CD14-positive monocyte (primary cell): ENCODE measurements around the gene LHCGR. TPM values are rescaled to one million over a fixed set of nuclear protein-coding genes. Genes with fewer than 3 reads are reported as not detected.

Experiments
- DNase-seq, 3 donors: peaks; one replicate each; pipeline ENCODE4 v3.0.0-alpha.2; 2011 to 2022
- H2AFZ ChIP-seq: 2 replicates; pipeline ENCODE4 v1.6.0; 2012; ENCODE audit warnings: mild to moderate bottlenecking, low read depth, low read length, inconsistent platforms; ENCODE audit not compliant: insufficient read depth, poor library complexity, severe bottlenecking
- H3K27ac ChIP-seq, 2 donors: 1 replicate in 1 of 2; 2 replicates in 1 of 2; pipeline ENCODE4 v1.5.1; 2012 to 2013; ENCODE audit warnings: low read length in 2 of 2, control low read depth in 1 of 2, inconsistent platforms in 1 of 2, low read depth in 1 of 2, mild to moderate bottlenecking in 1 of 2
- H3K27me3 ChIP-seq, 2 donors: one replicate each; pipeline versions ENCODE4 v1.6.0 to v1.6.1; 2011 to 2013; ENCODE audit warnings: low read length in 2 of 2; ENCODE audit not compliant: control insufficient read depth in 2 of 2, insufficient read depth in 2 of 2
- H3K36me3 ChIP-seq, 2 donors: replicated peaks in 1 of 2; 1 replicate in 1 of 2; 2 replicates in 1 of 2; pipeline versions ENCODE4 v1.5.1 to v1.6.1; 2012 to 2013; ENCODE audit warnings: low read length in 2 of 2, control low read depth in 1 of 2, inconsistent platforms in 1 of 2, mild to moderate bottlenecking in 1 of 2; ENCODE audit not compliant: insufficient read depth in 2 of 2, control insufficient read depth in 1 of 2
- H3K4me1 ChIP-seq, 2 donors: 1 replicate in 1 of 2; 2 replicates in 1 of 2; pipeline versions ENCODE4 v1.5.1 to v1.6.1; 2012 to 2013; ENCODE audit warnings: low read length in 2 of 2, control low read depth in 1 of 2, inconsistent platforms in 1 of 2, mild to moderate bottlenecking in 1 of 2, moderate library complexity in 1 of 2; ENCODE audit not compliant: insufficient read depth in 2 of 2, control insufficient read depth in 1 of 2
- H3K4me2 ChIP-seq: replicated peaks from 2 replicates; pipeline ENCODE3; 2012; ENCODE audit warnings: low read length, moderate library complexity, mild to moderate bottlenecking; ENCODE audit not compliant: poor library complexity, severe bottlenecking; ENCODE audit errors: extremely low read depth
- H3K4me3 ChIP-seq, 3 experiments: fragments of 200-600 bp in 1 of 3; sonication (generic) in 1 of 3; replicated peaks in 1 of 3; 1 replicate in 2 of 3; 2 replicates in 1 of 3; pipeline ENCODE4 v1.5.1; 2011 to 2013; ENCODE audit warnings: low read length in 3 of 3, mild to moderate bottlenecking in 3 of 3, control low read depth in 2 of 3, low read depth in 2 of 3, inconsistent platforms in 1 of 3, moderate library complexity in 1 of 3
- H3K79me2 ChIP-seq: 2 replicates; pipeline ENCODE4 v1.6.0; 2012; ENCODE audit warnings: mild to moderate bottlenecking, control low read depth, inconsistent platforms, low read length, moderate library complexity; ENCODE audit not compliant: insufficient read depth
- H3K9ac ChIP-seq: 2 replicates; pipeline ENCODE4 v1.6.0; 2017; ENCODE audit warnings: low read length, mild to moderate bottlenecking; ENCODE audit not compliant: insufficient read depth, poor library complexity, severe bottlenecking
- H3K9me3 ChIP-seq, 2 donors: replicated peaks in 1 of 2; 1 replicate in 1 of 2; 2 replicates in 1 of 2; pipeline versions ENCODE4 v1.5.1 to v1.6.1; 2012 to 2013; ENCODE audit warnings: low read length in 2 of 2, control low read depth in 1 of 2; ENCODE audit not compliant: control insufficient read depth in 1 of 2, insufficient read depth in 1 of 2
- H4K20me1 ChIP-seq: 2 replicates; pipeline ENCODE4 v1.6.0; 2012; ENCODE audit warnings: mild to moderate bottlenecking, low read length, control low read depth, moderate library complexity; ENCODE audit not compliant: insufficient read depth
- H3K27ac Mint-ChIP-seq, 7 donors: one replicate each; pipeline ENCODE4 v1.8.0; 2020; ENCODE audit warnings: mild to moderate bottlenecking in 7 of 7, mixed read lengths in 7 of 7, moderate library complexity in 6 of 7, inconsistent platforms in 2 of 7
- H3K27me3 Mint-ChIP-seq, 3 donors: one replicate each; pipeline ENCODE4 v1.8.0; 2021 to 2022; ENCODE audit warnings: low read depth in 3 of 3, mild to moderate bottlenecking in 3 of 3, mixed read lengths in 3 of 3, moderate library complexity in 3 of 3, inconsistent platforms in 1 of 3
- H3K36me3 Mint-ChIP-seq, 2 donors: one replicate each; pipeline ENCODE4 v1.8.0; 2020; ENCODE audit warnings: mixed read lengths in 2 of 2, inconsistent platforms in 1 of 2, mild to moderate bottlenecking in 1 of 2
- H3K4me1 Mint-ChIP-seq: one replicate; pipeline ENCODE4 v1.8.0; 2020; ENCODE audit warnings: mild to moderate bottlenecking, mixed read lengths
- H3K4me3 Mint-ChIP-seq, 2 donors: one replicate each; pipeline ENCODE4 v1.8.0; 2020; ENCODE audit warnings: mild to moderate bottlenecking in 2 of 2, mixed read lengths in 2 of 2, moderate library complexity in 1 of 2
- H3K9me3 Mint-ChIP-seq, 7 donors: one replicate each; pipeline ENCODE4 v1.8.0; 2020 to 2022; ENCODE audit warnings: mixed read lengths in 7 of 7, mild to moderate bottlenecking in 6 of 7, moderate library complexity in 6 of 7, inconsistent platforms in 2 of 7
- WGBS: methylation state at CpG from one replicate; pipeline ENCODE4 v1.1.5; 2013; ENCODE audit warnings: missing lambda C conversion rate; ENCODE audit not compliant: insufficient coverage; 5-methylcytosine and 5-hydroxymethylcytosine counted together
- intact Hi-C, 2 donors: fragments of 100-400 bp; cut with micrococcal nuclease; formaldehyde crosslinking; loops; one replicate each; pipeline versions ENCODE4 v1.15.0 to v1.15.1; 2023
- polyA plus RNA-seq, 3 donors: library from polyadenylated mRNA; depleted of rRNA in 1 of 3; unstranded in 2 of 3; stranded (reverse) in 1 of 3; fragments of 300-500 nt in 2 of 3; fragments of >200 nt in 1 of 3; fragmentation: Illumina TruSeq in 2 of 3; gene quantifications; 1 replicate in 2 of 3; 2 replicates in 1 of 3; pipeline ENCODE4 v1.2.3, GENCODE V29; 2012 to 2021
- TF ChIP-seq, protein P1 (sequence below): fragments of 200-600 bp; IDR thresholded peaks from one replicate; pipeline ENCODE4 v1.8.0; 2022; ENCODE audit warnings: antibody characterized with exemption, mild to moderate bottlenecking

LHCGR gene
- polyA plus RNA-seq, 3 donors, result not detected

DNA sequence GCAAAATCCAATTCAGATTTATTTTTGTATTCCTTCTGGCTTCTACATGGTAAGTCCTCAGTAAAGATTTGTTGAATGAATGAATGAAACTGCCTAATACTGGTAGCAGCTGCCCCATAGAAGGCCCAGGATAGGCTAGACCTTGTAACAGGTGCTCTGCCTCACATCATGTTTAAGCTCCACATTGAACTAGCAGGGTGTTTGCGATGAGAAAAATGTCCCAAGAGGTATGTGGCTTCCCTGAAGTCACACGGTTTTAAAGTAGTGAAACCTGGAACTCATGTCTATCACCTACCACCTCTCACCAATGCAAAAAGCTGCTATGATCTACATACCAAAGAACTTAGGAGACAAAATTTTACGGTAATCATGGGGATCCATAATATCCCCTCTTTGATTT, 765 bp upstream of the LHCGR start:
- H3K4me1 Mint-ChIP-seq, result no peaks in the 10 kb centered on the region
- H3K36me3 Mint-ChIP-seq, result no peaks in the 10 kb centered on the region

DNA sequence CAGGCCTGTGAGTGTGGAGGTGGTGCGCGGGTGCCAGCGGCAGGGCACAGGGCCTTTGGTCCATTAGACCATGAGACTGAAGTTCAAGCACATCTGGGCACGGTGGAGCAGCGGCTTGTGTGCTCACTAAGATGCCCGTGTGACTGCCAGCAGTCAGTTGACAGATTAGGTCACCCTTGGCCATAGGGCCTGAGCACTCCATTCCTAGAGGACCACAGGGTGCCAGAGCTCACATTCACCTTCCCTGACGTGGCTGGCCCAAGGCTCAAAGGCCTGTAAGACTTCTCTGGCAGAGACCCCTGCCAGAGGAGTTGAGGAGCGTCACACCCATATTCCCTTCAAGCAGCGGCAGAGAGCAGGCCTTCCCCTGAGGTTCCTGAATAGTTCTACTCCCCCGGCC, 650 bp downstream of the LHCGR start:
- H3K9me3 ChIP-seq, result peaks cover 0 to 6% of the 10 kb centered on the region in 2 donors
- Mint-ChIP-seq H3K36me3 (no peaks in the 10 kb centered on the region), H3K9me3 (peaks cover 0 to 9% (median 6%) of the 10 kb centered on the region in 7 donors), H3K27me3 (peaks cover 25 to 44% (median 43%) of the 10 kb centered on the region in 3 donors), H3K4me1 (no peaks in the 10 kb centered on the region), H3K27ac (no peak overlapping the region), H3K4me3 (peak overlapping the region in 1 of 2 donors; percentile 62)
- WGBS, result 95% methylated on average over 6 of the region's 10 CpGs
- no peak overlapping the region for H2AFZ ChIP-seq
- H3K4me3 ChIP-seq, result no peak overlapping the region
- H3K36me3 ChIP-seq, result no peaks in the 10 kb centered on the region
- no peak overlapping the region for H3K9ac ChIP-seq
- H3K79me2 ChIP-seq, result no peaks in the 10 kb centered on the region
- TF ChIP-seq, protein P1, sequence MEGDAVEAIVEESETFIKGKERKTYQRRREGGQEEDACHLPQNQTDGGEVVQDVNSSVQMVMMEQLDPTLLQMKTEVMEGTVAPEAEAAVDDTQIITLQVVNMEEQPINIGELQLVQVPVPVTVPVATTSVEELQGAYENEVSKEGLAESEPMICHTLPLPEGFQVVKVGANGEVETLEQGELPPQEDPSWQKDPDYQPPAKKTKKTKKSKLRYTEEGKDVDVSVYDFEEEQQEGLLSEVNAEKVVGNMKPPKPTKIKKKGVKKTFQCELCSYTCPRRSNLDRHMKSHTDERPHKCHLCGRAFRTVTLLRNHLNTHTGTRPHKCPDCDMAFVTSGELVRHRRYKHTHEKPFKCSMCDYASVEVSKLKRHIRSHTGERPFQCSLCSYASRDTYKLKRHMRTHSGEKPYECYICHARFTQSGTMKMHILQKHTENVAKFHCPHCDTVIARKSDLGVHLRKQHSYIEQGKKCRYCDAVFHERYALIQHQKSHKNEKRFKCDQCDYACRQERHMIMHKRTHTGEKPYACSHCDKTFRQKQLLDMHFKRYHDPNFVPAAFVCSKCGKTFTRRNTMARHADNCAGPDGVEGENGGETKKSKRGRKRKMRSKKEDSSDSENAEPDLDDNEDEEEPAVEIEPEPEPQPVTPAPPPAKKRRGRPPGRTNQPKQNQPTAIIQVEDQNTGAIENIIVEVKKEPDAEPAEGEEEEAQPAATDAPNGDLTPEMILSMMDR, result no peak
- H3K4me1 ChIP-seq, result no peaks in the 10 kb centered on the region
- intact Hi-C loops, result no loop called here
- no peak overlapping the region for H3K27ac ChIP-seq
- H4K20me1 ChIP-seq, result no peaks in the 10 kb centered on the region
- no peak for DNase-seq
- H3K4me2 ChIP-seq, result no peak overlapping the region
- H3K27me3 ChIP-seq, result peaks cover 23 to 33% of the 10 kb centered on the region in 2 donors

More for the DNA sequence above, 765 bp upstream of the LHCGR start:
- Histone ChIP-seq H4K20me1 (no peaks in the 10 kb centered on the region), H3K4me1 (no peaks in the 10 kb centered on the region), H3K27ac (no peak overlapping the region), H2AFZ (no peak overlapping the region), H3K4me2 (no peak overlapping the region), H3K4me3 (no peak overlapping the region), H3K36me3 (no peaks in the 10 kb centered on the region), H3K9me3 (peaks cover 0 to 6% of the 10 kb centered on the region in 2 donors), H3K9ac (no peak overlapping the region), H3K27me3 (peaks cover 23 to 33% of the 10 kb centered on the region in 2 donors), H3K79me2 (no peaks in the 10 kb centered on the region)
- DNase-seq, result no peak
- peak overlapping the region in 1 of 2 donors; percentile 26 for H3K4me3 Mint-ChIP-seq
- no CpG with 5 or more reads among the region's 3 CpGs for WGBS
- H3K9me3 Mint-ChIP-seq, result peaks cover 0 to 9% (median 6%) of the 10 kb centered on the region in 7 donors
- TF ChIP-seq, protein P1, result no peak
- intact Hi-C loops, result no loop called here
- no peak overlapping the region for H3K27ac Mint-ChIP-seq
- peaks cover 25 to 43% (median 39%) of the 10 kb centered on the region in 3 donors for H3K27me3 Mint-ChIP-seq
